Immature natural killer cell (primary cell): ENCODE results near the gene LMAN1L. TPM values are rescaled to one million over a fixed set of nuclear protein-coding genes. Genes with fewer than 3 reads are reported as not detected.

ENCODE experiments used
- DNase-seq, 3 donors: peaks; one replicate each; pipeline ENCODE4 v3.0.0; 2022; ENCODE audit warnings: mixed read lengths in 1 of 3
- H3K27ac Mint-ChIP-seq, 6 donors: one replicate each; pipeline ENCODE4 v1.8.0; 2020; ENCODE audit warnings: mixed read lengths in 6 of 6, mild to moderate bottlenecking in 5 of 6, inconsistent platforms in 4 of 6, moderate library complexity in 3 of 6
- H3K27me3 Mint-ChIP-seq, 3 donors: one replicate each; pipeline ENCODE4 v1.8.0; 2020 to 2021; ENCODE audit warnings: low read depth in 3 of 3, mild to moderate bottlenecking in 3 of 3, mixed read lengths in 3 of 3, moderate library complexity in 3 of 3, inconsistent platforms in 1 of 3
- H3K36me3 Mint-ChIP-seq, 3 donors: one replicate each; pipeline ENCODE4 v1.8.0; 2020; ENCODE audit warnings: mixed read lengths in 3 of 3, inconsistent platforms in 2 of 3, mild to moderate bottlenecking in 2 of 3
- H3K4me1 Mint-ChIP-seq, 2 donors: one replicate each; pipeline ENCODE4 v1.8.0; 2020; ENCODE audit warnings: inconsistent platforms in 2 of 2, mild to moderate bottlenecking in 2 of 2, mixed read lengths in 2 of 2, moderate library complexity in 1 of 2
- H3K4me3 Mint-ChIP-seq, 5 donors: one replicate each; pipeline ENCODE4 v1.8.0; 2020; ENCODE audit warnings: mild to moderate bottlenecking in 5 of 5, mixed read lengths in 5 of 5, inconsistent platforms in 3 of 5, moderate library complexity in 3 of 5
- H3K9me3 Mint-ChIP-seq, 6 donors: one replicate each; pipeline ENCODE4 v1.8.0; 2020; ENCODE audit warnings: mild to moderate bottlenecking in 6 of 6, mixed read lengths in 6 of 6, inconsistent platforms in 4 of 6, moderate library complexity in 3 of 6
- polyA plus RNA-seq, 3 donors: library from polyadenylated mRNA; unstranded; fragments of 300-500 nt; fragmentation: Illumina TruSeq; gene quantifications; one replicate each; pipeline ENCODE4 v1.2.3, GENCODE V29; 2021

LMAN1L gene
- polyA plus RNA-seq, 3 donors from 2014 or later: not detected

GRCh38 chr15:74821790-74822158, 9.1 kb downstream of the LMAN1L start:
- peaks cover 2 to 3% (median 2%) of the 10 kb centered on the region in 3 donors for H3K27me3 Mint-ChIP-seq
- peaks cover 7% of the 10 kb centered on the region in 2 donors for H3K4me1 Mint-ChIP-seq
- DNase-seq: no peak
- H3K9me3 Mint-ChIP-seq: no peaks in the 10 kb centered on the region
- no peaks in the 10 kb centered on the region for H3K36me3 Mint-ChIP-seq
- no peak overlapping the region for H3K4me3 Mint-ChIP-seq
- no peak overlapping the region for H3K27ac Mint-ChIP-seq

GRCh38 chr15:74822233-74822632, 9.6 kb downstream of the LMAN1L start:
- Mint-ChIP-seq H3K27ac (no peak overlapping the region), H3K4me3 (no peak overlapping the region)

GRCh38 chr15:74823324-74823723, 10.7 kb downstream of the LMAN1L start:
- no peak overlapping the region for H3K27ac Mint-ChIP-seq
- H3K4me1 Mint-ChIP-seq: peaks cover 7% of the 10 kb centered on the region in 2 donors
- peaks cover 2 to 3% (median 3%) of the 10 kb centered on the region in 3 donors for H3K27me3 Mint-ChIP-seq
- H3K4me3 Mint-ChIP-seq: no peak overlapping the region
- DNase-seq: no peak
- H3K36me3 Mint-ChIP-seq: no peaks in the 10 kb centered on the region
- no peaks in the 10 kb centered on the region for H3K9me3 Mint-ChIP-seq

More at GRCh38 chr15:74822233-74822632, 9.6 kb downstream of the LMAN1L start:
- H3K27me3 Mint-ChIP-seq: peaks cover 2 to 3% (median 3%) of the 10 kb centered on the region in 3 donors
- no peaks in the 10 kb centered on the region for H3K36me3 Mint-ChIP-seq
- DNase-seq: no peak
- H3K4me1 Mint-ChIP-seq: peaks cover 7% of the 10 kb centered on the region in 2 donors
- no peaks in the 10 kb centered on the region for H3K9me3 Mint-ChIP-seq

GRCh38 chr15:74824976-74825375, 12.3 kb downstream of the LMAN1L start:
- no peak for DNase-seq
- Mint-ChIP-seq H3K27me3 (peaks cover 2 to 6% (median 3%) of the 10 kb centered on the region in 3 donors), H3K4me3 (no peak overlapping the region), H3K27ac (no peak overlapping the region), H3K4me1 (peaks cover 2 to 7% of the 10 kb centered on the region in 2 donors), H3K36me3 (no peaks in the 10 kb centered on the region), H3K9me3 (no peaks in the 10 kb centered on the region)

GRCh38 chr15:74825866-74826265, 13.2 kb downstream of the LMAN1L start:
- peaks cover 2 to 7% of the 10 kb centered on the region in 2 donors for H3K4me1 Mint-ChIP-seq
- H3K36me3 Mint-ChIP-seq: no peaks in the 10 kb centered on the region
- no peak overlapping the region for H3K4me3 Mint-ChIP-seq
- no peaks in the 10 kb centered on the region for H3K9me3 Mint-ChIP-seq
- H3K27ac Mint-ChIP-seq: no peak overlapping the region
- DNase-seq: no peak
- peaks cover 2 to 6% (median 3%) of the 10 kb centered on the region in 3 donors for H3K27me3 Mint-ChIP-seq

GRCh38 chr15:74826364-74826819, 13.8 kb downstream of the LMAN1L start, which contains the start of gene CPLX3:
TSS of gene CPLX3 (plus strand) at chr15:74826627. CDS start at chr15:74826704, 77 bp downstream.
- H3K9me3 Mint-ChIP-seq: no peaks in the 10 kb centered on the region
- no peaks in the 10 kb centered on the region for H3K36me3 Mint-ChIP-seq
- peaks cover 2 to 7% of the 10 kb centered on the region in 2 donors for H3K4me1 Mint-ChIP-seq
- peaks cover 2 to 6% (median 3%) of the 10 kb centered on the region in 3 donors for H3K27me3 Mint-ChIP-seq
- no peak within 1 kb of the TSS for H3K27ac Mint-ChIP-seq
- H3K4me3 Mint-ChIP-seq: no peak within 1 kb of the TSS
- peak; percentile 47 to 51 (median 51) for DNase-seq

GRCh38 chr15:74826921-74827320, 14.3 kb downstream of the LMAN1L start:
- Mint-ChIP-seq H3K9me3 (no peaks in the 10 kb centered on the region), H3K27me3 (peaks cover 2 to 6% (median 3%) of the 10 kb centered on the region in 3 donors), H3K36me3 (no peaks in the 10 kb centered on the region), H3K4me1 (peaks cover 2 to 7% of the 10 kb centered on the region in 2 donors), H3K27ac (no peak overlapping the region), H3K4me3 (no peak overlapping the region)
- DNase-seq: no peak

GRCh38 chr15:74827614-74828013, 15.0 kb downstream of the LMAN1L start:
- no peak overlapping the region for H3K4me3 Mint-ChIP-seq
- no peak for DNase-seq
- H3K27ac Mint-ChIP-seq: no peak overlapping the region
- H3K9me3 Mint-ChIP-seq: no peaks in the 10 kb centered on the region
- H3K36me3 Mint-ChIP-seq: no peaks in the 10 kb centered on the region
- H3K4me1 Mint-ChIP-seq: peaks cover 2 to 7% of the 10 kb centered on the region in 2 donors
- peaks cover 2 to 6% (median 3%) of the 10 kb centered on the region in 3 donors for H3K27me3 Mint-ChIP-seq

- H3K27ac Mint-ChIP-seq: no peak overlapping the region
- no peaks in the 10 kb centered on the region for H3K9me3 Mint-ChIP-seq
- H3K36me3 Mint-ChIP-seq: no peaks in the 10 kb centered on the region
- H3K4me1 Mint-ChIP-seq: peaks cover 2 to 7% of the 10 kb centered on the region in 2 donors
- H3K4me3 Mint-ChIP-seq: no peak overlapping the region
- DNase-seq: no peak
- peaks cover 3 to 6% (median 5%) of the 10 kb centered on the region in 3 donors for H3K27me3 Mint-ChIP-seq
Observed at GRCh38 chr15:74828835-74829234, 16.2 kb downstream of the LMAN1L start.

GRCh38 chr15:74829486-74829885, 16.9 kb downstream of the LMAN1L start:
- Mint-ChIP-seq H3K9me3 (no peaks in the 10 kb centered on the region), H3K36me3 (no peaks in the 10 kb centered on the region), H3K27ac (no peak overlapping the region), H3K4me3 (no peak overlapping the region), H3K4me1 (peaks cover 2 to 7% of the 10 kb centered on the region in 2 donors), H3K27me3 (peaks cover 3 to 6% (median 5%) of the 10 kb centered on the region in 3 donors)
- no peak for DNase-seq

- Mint-ChIP-seq H3K9me3 (no peaks in the 10 kb centered on the region), H3K27me3 (peaks cover 2 to 4% (median 3%) of the 10 kb centered on the region in 3 donors), H3K27ac (no peak overlapping the region), H3K4me1 (peaks cover 2% of the 10 kb centered on the region in 2 donors), H3K4me3 (no peak overlapping the region), H3K36me3 (no peaks in the 10 kb centered on the region)
- DNase-seq: no peak
Observed at GRCh38 chr15:74829991-74830390, 17.4 kb downstream of the LMAN1L start.

GRCh38 chr15:74830868-74831267, 18.2 kb downstream of the LMAN1L start:
- Mint-ChIP-seq H3K27ac (no peak overlapping the region), H3K9me3 (no peaks in the 10 kb centered on the region), H3K4me3 (no peak overlapping the region), H3K27me3 (peaks cover 2 to 3% (median 3%) of the 10 kb centered on the region in 3 donors), H3K36me3 (no peaks in the 10 kb centered on the region), H3K4me1 (no peaks in the 10 kb centered on the region)
- DNase-seq: no peak

GRCh38 chr15:74831813-74832495, 19.3 kb downstream of the LMAN1L start:
- peaks cover 2 to 3% (median 3%) of the 10 kb centered on the region in 3 donors for H3K27me3 Mint-ChIP-seq
- no peak for DNase-seq
- H3K4me1 Mint-ChIP-seq: no peaks in the 10 kb centered on the region
- no peaks in the 10 kb centered on the region for H3K9me3 Mint-ChIP-seq
- H3K27ac Mint-ChIP-seq: no peak overlapping the region
- no peak overlapping the region for H3K4me3 Mint-ChIP-seq
- H3K36me3 Mint-ChIP-seq: no peaks in the 10 kb centered on the region

GRCh38 chr15:74832826-74833225, 20.2 kb downstream of the LMAN1L start:
- no peak overlapping the region for H3K4me3 Mint-ChIP-seq
- no peaks in the 10 kb centered on the region for H3K4me1 Mint-ChIP-seq
- no peak for DNase-seq
- H3K27me3 Mint-ChIP-seq: peaks cover 0 to 5% (median 3%) of the 10 kb centered on the region in 3 donors
- no peaks in the 10 kb centered on the region for H3K9me3 Mint-ChIP-seq
- peaks cover 0 to 3% (median 0%) of the 10 kb centered on the region in 3 donors for H3K36me3 Mint-ChIP-seq
- H3K27ac Mint-ChIP-seq: peak overlapping the region in 1 of 6 donors; percentile 7
